GM21786 (cell line): Measurements from ENCODE around the gene TMA7.
"Not testable (repeated sequence)": the region's sequence is repeated elsewhere in the genome, so short reads cannot be mapped to it uniquely, and the experiment has no call there.

Source experiments
- ATAC-seq: cut with Tn5 transposase; IDR thresholded peaks from one replicate; pipeline ENCODE4 v1.9.1; 2021; ENCODE audit not compliant: unreplicated experiment

Gene TMA7

GRCh38 chr3:48439820-48440589 is at the start of gene TMA7, which contains the start of gene CCDC51:
Gene TMA7, plus strand, starts transcription at chr3:48440257. Its CDS starts 40 bp downstream, at chr3:48440297.
Gene CCDC51, minus strand, starts transcription at chr3:48440119. Its CDS starts 4,991 bp downstream, at chr3:48435128.
- peak; percentile 93 for ATAC-seq

- no peak for ATAC-seq
Measured at GRCh38 chr3:48394391-48394790, 45.7 kb upstream of the TMA7 start.

GRCh38 chr3:48395714-48396113 is 44.3 kb upstream of the TMA7 start:
- no peak for ATAC-seq

- no peak for ATAC-seq
Measured at GRCh38 chr3:48397767-48398681, 42.0 kb upstream of the TMA7 start.

- ATAC-seq, result no peak
Measured at GRCh38 chr3:48398701-48399386, 41.2 kb upstream of the TMA7 start.

GRCh38 chr3:48399387-48400172 is 40.5 kb upstream of the TMA7 start:
- ATAC-seq, result no peak

GRCh38 chr3:48400824-48401433 is 39.1 kb upstream of the TMA7 start:
- no peak for ATAC-seq

- ATAC-seq, result not testable (repeated sequence)
Measured at GRCh38 chr3:48401434-48401901, 38.6 kb upstream of the TMA7 start.

GRCh38 chr3:48402281-48402732 is 37.8 kb upstream of the TMA7 start:
- ATAC-seq, result no peak

GRCh38 chr3:48402907-48403306 is 37.1 kb upstream of the TMA7 start:
- ATAC-seq, result no peak

GRCh38 chr3:48403533-48404439 is 36.3 kb upstream of the TMA7 start:
- ATAC-seq, result no peak

GRCh38 chr3:48404440-48405342 is 35.4 kb upstream of the TMA7 start:
- ATAC-seq, result no peak

GRCh38 chr3:48405343-48405881 is 34.6 kb upstream of the TMA7 start:
- no peak for ATAC-seq

GRCh38 chr3:48405971-48406370 is 34.1 kb upstream of the TMA7 start:
- no peak for ATAC-seq

GRCh38 chr3:48406443-48407431 is 33.3 kb upstream of the TMA7 start:
- ATAC-seq, result no peak

GRCh38 chr3:48407542-48408099 is 32.4 kb upstream of the TMA7 start:
- no peak for ATAC-seq
